Mammary epithelial cell (primary cell): ENCODE data around the gene EGFL6.

Experiments
- EZH2 ChIP-seq: IDR thresholded peaks from 2 replicates; pipeline ENCODE4 v1.6.1; 2012; ENCODE audit warnings: low read length, inconsistent platforms, borderline replicate concordance
- TF ChIP-seq, protein P1 (sequence below), 2 donors: IDR thresholded peaks in 1 of 2; conservative IDR thresholded peaks in 1 of 2; 2 replicates each; pipeline ENCODE4 v1.5.1; 2011 to 2012; ENCODE audit warnings: inconsistent platforms in 2 of 2, low read length in 2 of 2, mild to moderate bottlenecking in 2 of 2, control low read depth in 1 of 2, low read depth in 1 of 2; ENCODE audit not compliant: insufficient read depth in 1 of 2; ENCODE audit errors: extremely low read depth in 1 of 2

DNA sequence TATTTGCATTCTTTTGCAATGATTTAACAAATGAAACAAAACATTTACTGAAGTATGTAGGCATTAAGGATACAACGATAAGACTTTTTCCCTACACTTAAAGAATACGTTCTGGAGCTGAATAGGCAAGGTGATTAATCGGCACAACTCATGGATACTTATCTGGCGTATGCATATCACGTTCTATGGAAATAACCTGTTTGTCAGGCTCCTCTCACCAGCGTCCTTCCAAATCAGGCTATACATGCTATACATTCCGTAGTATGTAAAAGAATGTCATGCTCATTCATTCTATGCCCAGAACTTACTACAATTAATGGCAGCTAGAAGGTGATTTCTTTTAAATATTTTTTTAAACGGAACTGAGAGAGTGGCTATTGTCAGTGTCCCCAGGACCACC, 57.9 kb downstream of the EGFL6 start:
- TF ChIP-seq, protein P1, sequence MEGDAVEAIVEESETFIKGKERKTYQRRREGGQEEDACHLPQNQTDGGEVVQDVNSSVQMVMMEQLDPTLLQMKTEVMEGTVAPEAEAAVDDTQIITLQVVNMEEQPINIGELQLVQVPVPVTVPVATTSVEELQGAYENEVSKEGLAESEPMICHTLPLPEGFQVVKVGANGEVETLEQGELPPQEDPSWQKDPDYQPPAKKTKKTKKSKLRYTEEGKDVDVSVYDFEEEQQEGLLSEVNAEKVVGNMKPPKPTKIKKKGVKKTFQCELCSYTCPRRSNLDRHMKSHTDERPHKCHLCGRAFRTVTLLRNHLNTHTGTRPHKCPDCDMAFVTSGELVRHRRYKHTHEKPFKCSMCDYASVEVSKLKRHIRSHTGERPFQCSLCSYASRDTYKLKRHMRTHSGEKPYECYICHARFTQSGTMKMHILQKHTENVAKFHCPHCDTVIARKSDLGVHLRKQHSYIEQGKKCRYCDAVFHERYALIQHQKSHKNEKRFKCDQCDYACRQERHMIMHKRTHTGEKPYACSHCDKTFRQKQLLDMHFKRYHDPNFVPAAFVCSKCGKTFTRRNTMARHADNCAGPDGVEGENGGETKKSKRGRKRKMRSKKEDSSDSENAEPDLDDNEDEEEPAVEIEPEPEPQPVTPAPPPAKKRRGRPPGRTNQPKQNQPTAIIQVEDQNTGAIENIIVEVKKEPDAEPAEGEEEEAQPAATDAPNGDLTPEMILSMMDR (conservative IDR thresholded peaks at IDR 0.05 in 1 of 2, IDR thresholded peaks at IDR 0.05 in 1 of 2; ENCODE audit: extremely low read depth in 1 of 2, insufficient read depth in 1 of 2, low read depth in 1 of 2, low read length in 2 of 2): no peak
- TF ChIP-seq EZH2: no peak
